B cell (primary cell): ENCODE results near the gene C11orf21. TPM values are rescaled to one million over a fixed set of nuclear protein-coding genes. Genes with fewer than 3 reads are reported as not detected.

Source experiments
- ATAC-seq: fragments of 200-7000 bp; cut with Tn5 transposase; one replicate; pipeline ENCODE4 v1.10.0; 2021; ENCODE audit warnings: low read depth, mild to moderate bottlenecking, moderate number of reproducible peaks, moderate library complexity
- CTCF ChIA-PET: fragments of 350-600 bp; sonication (Branson Sonifier 250); formaldehyde crosslinking; loops from one replicate; lab custom pipeline; 2021; ENCODE audit warnings: antibody characterized with exemption, inconsistent platforms; lab: Charles Lee
- POLR2A ChIA-PET: fragments of 350-600 bp; sonication (Branson Sonifier 250); formaldehyde crosslinking; loops from one replicate; lab custom pipeline; 2021; ENCODE audit warnings: antibody characterized with exemption; lab: Charles Lee
- DNase-seq: peaks from one replicate; pipeline ENCODE4 v3.0.0; 2013
- H2AFZ ChIP-seq: 2 replicates; pipeline ENCODE4 v1.6.1; 2012; ENCODE audit warnings: mild to moderate bottlenecking, low read depth, low read length; ENCODE audit not compliant: insufficient read depth, poor library complexity, severe bottlenecking
- H3K27ac ChIP-seq, 2 donors: 1 replicate in 1 of 2; 2 replicates in 1 of 2; pipeline ENCODE4 v1.5.1; 2012 to 2013; ENCODE audit warnings: low read length in 2 of 2, mild to moderate bottlenecking in 2 of 2, moderate library complexity in 1 of 2
- H3K27me3 ChIP-seq, 4 experiments: fragments of 200-600 bp in 1 of 4; sonication (generic) in 1 of 4; replicated peaks in 1 of 4; 1 replicate in 2 of 4; 2 replicates in 2 of 4; pipeline versions ENCODE4 v1.6.1 to v1.7.0; 2013 to 2016; ENCODE audit warnings: low read length in 3 of 4, mild to moderate bottlenecking in 2 of 4, mixed read lengths in 1 of 4, moderate library complexity in 1 of 4; ENCODE audit not compliant: insufficient read depth in 4 of 4, control insufficient read depth in 3 of 4; ENCODE audit errors: control extremely low read depth in 1 of 4
- H3K36me3 ChIP-seq, 2 experiments: replicated peaks in 1 of 2; 1 replicate in 1 of 2; 2 replicates in 1 of 2; pipeline versions ENCODE4 v1.6.1 to v1.7.1; 2013; ENCODE audit warnings: low read length in 1 of 2; ENCODE audit not compliant: insufficient read depth in 2 of 2, control insufficient read depth in 1 of 2; ENCODE audit errors: control extremely low read depth in 1 of 2, extremely low read depth in 1 of 2
- H3K4me1 ChIP-seq, 2 donors: fragments of 200-600 bp in 1 of 2; sonication (generic) in 1 of 2; 1 replicate in 1 of 2; 2 replicates in 1 of 2; pipeline versions ENCODE4 v1.5.1 to v1.6.1; 2013 to 2017; ENCODE audit warnings: low read length in 2 of 2; ENCODE audit not compliant: control insufficient read depth in 2 of 2, insufficient read depth in 2 of 2
- H3K4me2 ChIP-seq: replicated peaks from 2 replicates; pipeline ENCODE3; 2012; ENCODE audit warnings: mild to moderate bottlenecking, low read depth, low read length; ENCODE audit not compliant: poor library complexity, severe bottlenecking
- H3K4me3 ChIP-seq, 5 experiments: fragments of 200-600 bp in 1 of 5; sonication (generic) in 1 of 5; 1 replicate in 3 of 5; 2 replicates in 2 of 5; pipeline versions ENCODE4 v1.5.1 to v1.7.0; 2011 to 2016; ENCODE audit warnings: low read length in 4 of 5, mild to moderate bottlenecking in 4 of 5, low read depth in 2 of 5, control low read depth in 1 of 5, moderate library complexity in 1 of 5; ENCODE audit not compliant: insufficient read depth in 1 of 5; ENCODE audit errors: control extremely low read depth in 1 of 5, extremely low read depth in 1 of 5
- H3K79me2 ChIP-seq: fragments of 200-600 bp; sonication (generic); one replicate; pipeline ENCODE4 v1.6.0; 2016; ENCODE audit warnings: low read length; ENCODE audit not compliant: control insufficient read depth, insufficient read depth
- H3K9ac ChIP-seq: fragments of 200-600 bp; sonication (generic); 2 replicates; pipeline ENCODE4 v1.6.1; 2017; ENCODE audit warnings: mild to moderate bottlenecking, low read length, moderate library complexity
- H3K9me3 ChIP-seq, 3 donors: one replicate each; pipeline versions ENCODE4 v1.6.1 to v1.7.1; 2013; ENCODE audit warnings: low read length in 2 of 3; ENCODE audit not compliant: control insufficient read depth in 2 of 3, insufficient read depth in 1 of 3; ENCODE audit errors: control extremely low read depth in 1 of 3
- H4K20me1 ChIP-seq: 2 replicates; pipeline ENCODE4 v1.6.0; 2012; ENCODE audit warnings: mild to moderate bottlenecking, low read length; ENCODE audit not compliant: insufficient read depth, control insufficient read depth, poor library complexity, severe bottlenecking
- H3K27ac Mint-ChIP-seq: one replicate; pipeline ENCODE4 v1.8.0; 2021; ENCODE audit warnings: mixed read lengths
- H3K27me3 Mint-ChIP-seq: one replicate; pipeline ENCODE4 v1.8.0; 2021; ENCODE audit warnings: mixed read lengths
- H3K4me1 Mint-ChIP-seq: one replicate; pipeline ENCODE4 v1.8.0; 2021; ENCODE audit warnings: mixed read lengths
- H3K4me3 Mint-ChIP-seq: one replicate; pipeline ENCODE4 v1.8.0; 2021; ENCODE audit warnings: mixed read lengths
- H3K9me3 Mint-ChIP-seq: one replicate; pipeline ENCODE4 v1.8.0; 2022; ENCODE audit warnings: mixed read lengths; ENCODE audit not compliant: insufficient read depth
- EZH2 ChIP-seq: IDR thresholded peaks from 2 replicates; pipeline ENCODE4 v1.6.1; 2012; ENCODE audit warnings: borderline replicate concordance, low read depth, mild to moderate bottlenecking, moderate library complexity, low read length; ENCODE audit not compliant: insufficient read depth, poor library complexity, severe bottlenecking
- WGBS: methylation state at CpG from one replicate; pipeline ENCODE4 v1.1.5; 2013; ENCODE audit warnings: missing lambda C conversion rate; ENCODE audit not compliant: insufficient coverage; 5-methylcytosine and 5-hydroxymethylcytosine counted together
- intact Hi-C: fragments of 100-400 bp; cut with micrococcal nuclease; formaldehyde crosslinking; loops from one replicate; pipeline ENCODE4 v1.10.0; 2022
- polyA plus RNA-seq: library from polyadenylated mRNA; depleted of rRNA; stranded (reverse); fragments of >200 nt; gene quantifications from 2 replicates; pipeline ENCODE4 v1.2.3, GENCODE V29; 2012
- total RNA-seq, 2 donors: library from RNA; stranded (reverse); fragments of 120-200 nt in 1 of 2; gene quantifications; 1 replicate in 1 of 2; 2 replicates in 1 of 2; pipeline versions ENCODE4 v1.2.3 to v1.2.4, GENCODE V29; 2013 to 2022
- TF ChIP-seq, protein P1 (sequence below): fragments of 200-600 bp; IDR thresholded peaks from one replicate; pipeline ENCODE4 v1.8.0; 2022; ENCODE audit warnings: antibody characterized with exemption, mild to moderate bottlenecking

The C11orf21 gene
- total and polyA plus RNA-seq, 2 donors (not counting 1 experiment from before 2014, with no cell fraction given), result 22.8 to 38.9 TPM

DNA sequence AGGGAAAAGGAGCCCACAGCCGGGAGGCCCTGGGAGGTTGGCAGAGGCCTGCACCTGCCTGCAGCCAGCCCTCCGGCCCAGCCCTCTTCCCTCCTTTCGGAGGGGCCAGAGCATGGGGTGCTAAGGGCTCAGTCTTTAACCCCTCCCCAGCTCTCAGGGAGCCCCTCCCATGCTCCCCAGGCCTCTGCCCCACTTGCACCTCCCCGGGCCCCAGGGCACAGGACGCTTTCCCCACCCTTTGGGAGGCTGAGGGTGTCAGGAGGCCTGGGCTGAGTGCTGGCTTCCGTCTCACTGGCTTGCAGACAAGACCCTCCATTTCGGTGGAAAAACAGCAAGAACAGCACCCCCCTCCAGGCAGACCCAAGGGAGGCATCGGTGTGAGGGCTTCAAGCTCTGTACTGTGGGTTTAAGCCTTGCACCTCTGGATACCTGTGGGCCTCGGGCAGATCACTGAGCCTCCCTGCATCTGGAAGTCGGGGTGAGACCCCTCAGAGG is 38.6 kb downstream of the C11orf21 start:
- H4K20me1 ChIP-seq, result no peaks in the 10 kb centered on the region
- H3K9me3 Mint-ChIP-seq, result no peaks in the 10 kb centered on the region

DNA sequence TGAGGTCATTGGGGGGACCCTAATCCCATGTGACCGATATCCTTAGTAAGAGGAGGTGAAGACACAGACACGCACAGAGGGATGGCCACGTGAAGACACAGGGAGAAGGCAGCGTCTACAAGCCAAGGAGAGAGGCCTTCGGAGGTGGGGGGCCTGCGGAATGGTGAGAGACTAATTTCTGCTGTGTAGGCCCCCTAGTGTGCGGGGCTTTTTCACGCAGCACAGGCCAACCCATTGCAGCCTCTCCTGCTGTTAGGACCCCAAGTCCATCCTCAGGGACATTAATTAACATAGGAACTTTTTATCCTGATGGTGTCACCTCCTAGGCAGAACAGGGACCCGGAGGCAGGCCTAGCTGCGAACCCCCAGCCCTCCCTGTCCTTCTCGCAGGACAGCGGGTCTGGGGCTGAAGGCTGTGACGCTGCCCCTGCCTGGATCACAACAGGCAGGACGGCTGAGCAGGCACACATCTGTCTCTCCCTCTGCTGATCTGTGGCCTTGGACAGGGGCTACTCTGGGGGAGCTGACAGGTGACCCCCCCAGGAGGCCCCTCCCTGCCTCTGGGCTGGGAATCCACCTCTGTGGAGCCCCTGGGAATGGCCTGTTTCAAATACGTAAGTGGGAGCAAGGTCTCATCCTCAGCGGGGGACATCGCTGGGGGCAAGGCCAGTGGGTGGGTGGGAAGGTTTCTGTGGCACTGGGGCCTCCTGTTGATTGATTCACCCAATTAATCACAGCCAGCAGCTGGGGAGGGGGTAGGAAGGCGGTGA is 39.2 kb downstream of the C11orf21 start:
- H2AFZ ChIP-seq, result no peak overlapping the region
- ChIA-PET POLR2A (no interaction called here), CTCF (no interaction called here)
- H3K36me3 ChIP-seq, result no peaks in the 10 kb centered on the region
- H3K4me3 ChIP-seq, result no peak overlapping the region
- intact Hi-C loops, result no loop called here
- no peaks in the 10 kb centered on the region for H3K79me2 ChIP-seq
- Mint-ChIP-seq H3K4me3 (no peak overlapping the region), H3K27me3 (no peaks in the 10 kb centered on the region), H3K27ac (no peak overlapping the region), H3K4me1 (peaks cover 22% of the 10 kb centered on the region), H3K9me3 (no peaks in the 10 kb centered on the region)
- H3K4me2 ChIP-seq, result no peak overlapping the region
- H3K27me3 ChIP-seq, result no peaks in the 10 kb centered on the region
- DNase-seq (no peak), ATAC-seq (no peak)
- peaks cover 22 to 24% of the 10 kb centered on the region in 2 donors for H3K4me1 ChIP-seq
- H4K20me1 ChIP-seq, result no peaks in the 10 kb centered on the region
- H3K9me3 ChIP-seq, result peaks cover 0 to 8% (median 0%) of the 10 kb centered on the region in 3 donors
- WGBS, result 96% methylated on average over 12 of the region's 18 CpGs
- TF ChIP-seq, protein P1, sequence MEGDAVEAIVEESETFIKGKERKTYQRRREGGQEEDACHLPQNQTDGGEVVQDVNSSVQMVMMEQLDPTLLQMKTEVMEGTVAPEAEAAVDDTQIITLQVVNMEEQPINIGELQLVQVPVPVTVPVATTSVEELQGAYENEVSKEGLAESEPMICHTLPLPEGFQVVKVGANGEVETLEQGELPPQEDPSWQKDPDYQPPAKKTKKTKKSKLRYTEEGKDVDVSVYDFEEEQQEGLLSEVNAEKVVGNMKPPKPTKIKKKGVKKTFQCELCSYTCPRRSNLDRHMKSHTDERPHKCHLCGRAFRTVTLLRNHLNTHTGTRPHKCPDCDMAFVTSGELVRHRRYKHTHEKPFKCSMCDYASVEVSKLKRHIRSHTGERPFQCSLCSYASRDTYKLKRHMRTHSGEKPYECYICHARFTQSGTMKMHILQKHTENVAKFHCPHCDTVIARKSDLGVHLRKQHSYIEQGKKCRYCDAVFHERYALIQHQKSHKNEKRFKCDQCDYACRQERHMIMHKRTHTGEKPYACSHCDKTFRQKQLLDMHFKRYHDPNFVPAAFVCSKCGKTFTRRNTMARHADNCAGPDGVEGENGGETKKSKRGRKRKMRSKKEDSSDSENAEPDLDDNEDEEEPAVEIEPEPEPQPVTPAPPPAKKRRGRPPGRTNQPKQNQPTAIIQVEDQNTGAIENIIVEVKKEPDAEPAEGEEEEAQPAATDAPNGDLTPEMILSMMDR, result no peak
- H3K27ac ChIP-seq, result no peak overlapping the region
- no peak overlapping the region for H3K9ac ChIP-seq

More for the DNA sequence above, 38.6 kb downstream of the C11orf21 start:
- Histone ChIP-seq H3K79me2 (no peaks in the 10 kb centered on the region), H3K27ac (no peak overlapping the region), H3K27me3 (no peaks in the 10 kb centered on the region), H2AFZ (no peak overlapping the region), H3K4me1 (peaks cover 22 to 28% of the 10 kb centered on the region in 2 donors), H3K4me3 (no peak overlapping the region), H3K36me3 (no peaks in the 10 kb centered on the region), H3K4me2 (no peak overlapping the region), H3K9ac (no peak overlapping the region), H3K9me3 (peaks cover 0 to 9% (median 0%) of the 10 kb centered on the region in 3 donors)
- peaks cover 26% of the 10 kb centered on the region for H3K4me1 Mint-ChIP-seq
- intact Hi-C loops, result no loop called here
- ChIA-PET POLR2A (no interaction called here), CTCF (no interaction called here)
- DNase-seq, result no peak
- no peak overlapping the region for H3K27ac Mint-ChIP-seq
- ATAC-seq, result no peak
- H3K27me3 Mint-ChIP-seq, result no peaks in the 10 kb centered on the region
- 95% methylated on average over 7 of the region's 10 CpGs for WGBS
- TF ChIP-seq, protein P1, result no peak
- no peak for TF ChIP-seq EZH2
- H3K4me3 Mint-ChIP-seq, result no peak overlapping the region
